ENCODE measurements around the gene OARD1.

Gene OARD1

DNA sequence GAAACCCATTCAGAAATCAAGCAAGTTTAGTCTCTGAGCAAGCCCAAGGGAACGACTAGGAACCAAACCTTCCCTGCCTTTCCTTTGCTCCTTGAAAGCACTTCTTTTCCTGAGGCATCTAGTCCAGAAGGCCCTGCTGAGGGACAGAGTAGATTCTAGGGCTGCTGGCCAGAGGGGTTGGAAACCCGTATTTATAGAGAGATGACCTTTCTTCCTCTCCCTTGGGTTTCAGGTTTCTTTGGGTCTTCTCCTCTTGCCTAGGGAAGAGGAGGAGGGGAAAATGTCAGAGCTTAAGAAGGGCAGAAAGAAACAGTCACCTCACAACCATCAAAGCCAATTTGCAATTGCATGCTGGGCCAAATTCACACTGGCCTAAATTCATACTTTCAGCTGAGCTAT lies 13.4 kb downstream of the OARD1 start:
- H3K4me3 ChIP-seq (replicated peaks; ENCODE audit: low read depth, low read length) = no peak overlapping the region
- peaks cover 2% of the 10 kb centered on the region; the same call in 1 of the 2 replicates for H3K36me3 ChIP-seq (ENCODE audit: control insufficient read depth, insufficient read depth, low read length)
- H3K27me3 ChIP-seq (replicated peaks; ENCODE audit: control insufficient read depth, insufficient read depth, low read length) = no peaks in the 10 kb centered on the region
- TF ChIP-seq, protein P1, sequence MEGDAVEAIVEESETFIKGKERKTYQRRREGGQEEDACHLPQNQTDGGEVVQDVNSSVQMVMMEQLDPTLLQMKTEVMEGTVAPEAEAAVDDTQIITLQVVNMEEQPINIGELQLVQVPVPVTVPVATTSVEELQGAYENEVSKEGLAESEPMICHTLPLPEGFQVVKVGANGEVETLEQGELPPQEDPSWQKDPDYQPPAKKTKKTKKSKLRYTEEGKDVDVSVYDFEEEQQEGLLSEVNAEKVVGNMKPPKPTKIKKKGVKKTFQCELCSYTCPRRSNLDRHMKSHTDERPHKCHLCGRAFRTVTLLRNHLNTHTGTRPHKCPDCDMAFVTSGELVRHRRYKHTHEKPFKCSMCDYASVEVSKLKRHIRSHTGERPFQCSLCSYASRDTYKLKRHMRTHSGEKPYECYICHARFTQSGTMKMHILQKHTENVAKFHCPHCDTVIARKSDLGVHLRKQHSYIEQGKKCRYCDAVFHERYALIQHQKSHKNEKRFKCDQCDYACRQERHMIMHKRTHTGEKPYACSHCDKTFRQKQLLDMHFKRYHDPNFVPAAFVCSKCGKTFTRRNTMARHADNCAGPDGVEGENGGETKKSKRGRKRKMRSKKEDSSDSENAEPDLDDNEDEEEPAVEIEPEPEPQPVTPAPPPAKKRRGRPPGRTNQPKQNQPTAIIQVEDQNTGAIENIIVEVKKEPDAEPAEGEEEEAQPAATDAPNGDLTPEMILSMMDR (IDR thresholded peaks at IDR 0.05; ENCODE audit: insufficient read depth, low read length, poor library complexity, severe bottlenecking) = no peak
- no peak for DNase-seq (ENCODE audit: extremely low read depth, insufficient read length)

DNA sequence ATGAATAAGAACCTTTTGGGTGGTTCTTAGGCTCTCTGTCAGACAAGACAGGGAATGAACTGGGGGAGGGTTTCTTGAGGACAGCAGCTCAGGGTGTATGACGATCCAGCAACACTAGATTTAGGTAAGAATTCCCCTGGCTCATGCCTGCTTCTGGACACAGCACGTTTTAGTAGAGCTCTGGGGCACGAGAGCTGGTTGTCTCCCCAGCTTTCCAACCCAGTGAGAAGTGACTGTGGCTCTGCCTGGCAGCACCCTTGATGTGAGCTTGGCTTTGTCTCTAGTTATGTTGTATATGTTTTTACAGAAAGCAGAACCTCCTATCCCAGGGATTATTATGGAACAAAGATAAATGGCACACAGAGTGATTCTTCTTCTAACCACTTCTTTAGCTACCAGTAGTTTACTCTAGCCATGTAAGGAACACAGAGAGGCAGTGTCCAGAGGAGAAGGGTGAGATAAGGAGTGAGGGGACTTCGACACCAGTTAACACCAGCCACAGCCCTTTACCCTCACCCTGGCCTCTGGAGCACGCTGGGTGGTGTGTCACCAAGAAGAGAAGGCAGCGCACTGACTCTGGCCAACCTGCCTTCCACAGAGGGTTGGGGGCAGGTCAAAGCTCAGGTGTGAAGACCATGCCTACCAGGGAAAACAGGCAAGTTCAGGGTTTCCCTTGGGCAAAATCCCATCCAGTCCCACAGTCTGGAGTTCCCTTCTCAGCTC lies 15.2 kb downstream of the OARD1 start:
- TF ChIP-seq, protein P1 (IDR thresholded peaks at IDR 0.05; ENCODE audit: insufficient read depth, low read length, poor library complexity, severe bottlenecking) = no peak
- DNase-seq (ENCODE audit: extremely low read depth, insufficient read length) = no peak
- no peaks in the 10 kb centered on the region for H3K27me3 ChIP-seq (replicated peaks; ENCODE audit: control insufficient read depth, insufficient read depth, low read length)
- H3K36me3 ChIP-seq (ENCODE audit: control insufficient read depth, insufficient read depth, low read length) = peaks cover 2% of the 10 kb centered on the region; the same call in 1 of the 2 replicates
- no peak overlapping the region for H3K4me3 ChIP-seq (replicated peaks; ENCODE audit: low read depth, low read length)

DNA sequence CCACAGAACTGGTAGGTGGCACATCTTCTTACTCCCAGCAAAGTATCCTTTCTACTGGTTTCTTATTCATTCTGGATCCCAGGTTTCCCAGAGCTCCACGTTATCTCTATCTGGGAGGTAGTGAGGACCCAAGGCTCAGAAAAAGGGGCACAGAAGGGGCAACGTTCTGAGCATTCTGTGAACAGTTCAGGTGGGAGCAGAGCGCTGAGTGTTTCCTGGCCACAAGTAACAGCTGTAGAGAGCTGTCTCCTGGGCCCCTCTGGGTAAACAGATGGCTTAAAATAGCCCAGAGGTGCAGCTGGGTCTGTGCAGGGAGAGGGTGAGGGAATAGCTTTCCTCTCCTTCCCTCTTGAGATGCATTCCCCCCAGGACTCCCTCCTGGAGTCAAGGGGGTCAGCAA lies 17.0 kb downstream of the OARD1 start:
- H3K27me3 ChIP-seq (replicated peaks; ENCODE audit: control insufficient read depth, insufficient read depth, low read length) = no peaks in the 10 kb centered on the region
- DNase-seq (ENCODE audit: extremely low read depth, insufficient read length) = no peak
- no peak overlapping the region for H3K4me3 ChIP-seq (replicated peaks; ENCODE audit: low read depth, low read length)
- no peaks in the 10 kb centered on the region; the same call in 1 of the 2 replicates for H3K36me3 ChIP-seq (ENCODE audit: control insufficient read depth, insufficient read depth, low read length)
- TF ChIP-seq, protein P1 (IDR thresholded peaks at IDR 0.05; ENCODE audit: insufficient read depth, low read length, poor library complexity, severe bottlenecking) = no peak

DNA sequence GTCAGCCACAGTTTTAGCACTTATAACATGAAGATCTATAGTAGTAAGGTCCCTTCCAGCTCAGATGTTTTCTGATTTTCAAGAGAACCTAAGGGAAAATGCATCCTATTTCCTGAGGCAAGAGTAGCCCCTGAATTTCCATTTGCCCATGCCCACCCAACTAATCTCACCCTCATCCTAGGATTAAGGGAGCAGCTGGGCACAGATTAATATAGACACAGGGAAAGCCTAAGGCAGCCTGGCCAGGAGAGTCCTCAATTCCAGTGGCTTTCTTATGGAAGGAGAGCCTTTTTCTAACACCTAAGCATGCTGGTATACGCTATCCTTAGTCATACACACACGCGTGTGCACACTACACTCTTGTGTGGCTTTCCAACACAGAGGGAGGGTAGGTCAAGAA lies 17.6 kb downstream of the OARD1 start:
- no peaks in the 10 kb centered on the region for H3K27me3 ChIP-seq (replicated peaks; ENCODE audit: control insufficient read depth, insufficient read depth, low read length)
- TF ChIP-seq, protein P1 (IDR thresholded peaks at IDR 0.05; ENCODE audit: insufficient read depth, low read length, poor library complexity, severe bottlenecking) = no peak
- DNase-seq (ENCODE audit: extremely low read depth, insufficient read length) = no peak

DNA sequence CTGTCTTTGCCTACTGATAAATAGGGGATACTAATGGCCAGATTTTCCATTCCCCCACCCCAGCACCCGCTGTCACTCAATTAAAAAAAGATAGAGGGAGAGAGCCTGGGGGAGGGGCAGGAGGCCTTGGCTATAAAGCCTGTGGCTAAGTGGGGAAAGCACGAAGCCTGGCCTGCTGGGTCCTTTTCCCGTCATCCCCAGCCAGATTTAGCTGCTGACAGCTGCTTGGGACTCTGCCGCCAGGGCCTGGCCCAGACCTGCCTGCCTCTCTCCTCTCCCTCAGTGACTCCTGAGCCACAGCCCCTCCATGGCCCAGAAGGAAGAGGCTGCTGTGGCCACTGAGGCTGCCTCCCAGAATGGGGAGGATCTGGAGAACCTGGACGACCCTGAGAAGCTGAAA lies 19.1 kb downstream of the OARD1 start, which contains the start of gene APOBEC2:
APOBEC2 (plus strand) TSS at position 162 of the 400 bp plus-strand sequence; CDS start at position 308, 146 bp downstream.
- no peaks in the 10 kb centered on the region; the same call in 1 of the 2 replicates for H3K36me3 ChIP-seq (ENCODE audit: control insufficient read depth, insufficient read depth, low read length)
- TF ChIP-seq, protein P1 (IDR thresholded peaks at IDR 0.05; ENCODE audit: insufficient read depth, low read length, poor library complexity, severe bottlenecking) = no peak
- no peaks in the 10 kb centered on the region for H3K27me3 ChIP-seq (replicated peaks; ENCODE audit: control insufficient read depth, insufficient read depth, low read length)
- no peak within 1 kb of the TSS for H3K4me3 ChIP-seq (replicated peaks; ENCODE audit: low read depth, low read length)
- no peak for DNase-seq (ENCODE audit: extremely low read depth, insufficient read length)

More for the DNA sequence above, 17.6 kb downstream of the OARD1 start:
- no peak overlapping the region for H3K4me3 ChIP-seq (replicated peaks; ENCODE audit: low read depth, low read length)
- H3K36me3 ChIP-seq (ENCODE audit: control insufficient read depth, insufficient read depth, low read length) = no peaks in the 10 kb centered on the region; the same call in 1 of the 2 replicates
